Stimulated activated CD8-positive, alpha-beta memory T cell treated with anti-CD3 and anti-CD28 coated beads, Interleukin-4, amount 100 ng/mL, for 1 hour (primary cell): ENCODE measurements around the gene ECE1.

Experiments used
- DNase-seq, 2 donors: peaks; one replicate each; pipeline ENCODE4 v3.0.0-alpha.2; 2020; ENCODE audit warnings: low read depth in 2 of 2, low spot score in 1 of 2

ECE1 gene

GRCh38 chr1:21255284-21255942 lies 34.9 kb downstream of the ECE1 start:
- peak; percentile 72 to 75 for DNase-seq

DNA sequence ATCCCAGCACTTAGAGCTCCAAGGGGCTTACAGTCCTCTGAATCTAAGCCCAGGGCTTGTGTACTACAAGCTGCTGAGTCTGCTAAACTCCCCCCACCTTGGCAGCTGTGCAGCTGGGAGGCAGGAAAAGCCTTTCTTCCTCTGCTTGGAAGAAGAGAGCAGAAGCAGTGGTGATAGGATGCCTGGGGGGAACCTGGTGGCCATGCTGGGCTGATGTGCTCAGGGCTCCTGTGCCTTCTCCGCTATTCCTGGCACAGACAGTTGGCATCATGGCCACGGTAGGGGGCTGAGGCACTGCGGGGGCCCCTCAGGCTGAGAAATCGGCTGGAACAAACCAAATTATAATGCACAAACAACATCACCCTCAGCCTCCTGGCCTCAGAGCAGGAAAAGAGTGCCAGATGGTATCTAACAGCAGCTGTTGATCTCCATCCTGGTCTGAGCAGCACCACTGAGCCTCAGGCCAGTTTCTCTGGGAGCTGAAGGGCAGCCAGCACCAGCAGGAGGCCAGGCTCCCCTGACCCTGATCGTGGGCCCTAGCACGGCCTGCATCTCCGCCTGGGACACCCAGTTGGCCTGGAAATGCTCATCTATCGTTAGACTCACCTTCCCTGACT lies 35.8 kb downstream of the ECE1 start:
- no peak for DNase-seq

DNA sequence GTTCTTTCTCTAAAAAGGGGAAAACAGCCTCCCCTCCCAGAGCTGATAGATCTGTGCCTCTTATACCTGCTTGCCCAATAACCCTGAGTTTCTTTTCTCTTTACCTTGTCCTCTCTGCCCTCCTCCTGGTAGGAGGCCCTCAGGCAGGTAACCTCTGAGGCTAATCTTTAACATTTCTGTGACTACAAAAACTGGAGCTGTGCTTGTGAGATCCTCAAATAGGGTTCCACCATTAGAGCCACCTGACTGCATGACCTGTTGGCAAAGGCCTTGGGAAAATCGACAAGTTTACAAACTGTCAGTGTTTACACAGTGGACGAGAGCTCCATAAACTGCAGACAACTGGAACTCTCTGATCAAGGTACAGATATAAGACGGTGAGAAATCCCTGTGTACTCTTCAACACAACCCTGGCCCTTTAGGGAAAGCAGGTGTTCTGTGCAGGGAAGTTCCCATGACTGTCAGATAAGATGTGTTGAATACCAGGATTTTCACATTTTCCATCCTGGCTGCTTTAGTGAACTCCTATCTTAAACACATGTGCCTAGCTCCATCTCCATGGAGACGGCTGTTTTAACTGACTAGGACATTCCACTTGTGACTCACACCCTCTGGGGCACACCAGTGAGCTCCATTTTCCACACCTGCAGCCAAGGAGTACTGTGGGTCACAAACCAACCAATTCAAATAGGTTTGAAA lies 38.3 kb downstream of the ECE1 start:
- no peak for DNase-seq

DNA sequence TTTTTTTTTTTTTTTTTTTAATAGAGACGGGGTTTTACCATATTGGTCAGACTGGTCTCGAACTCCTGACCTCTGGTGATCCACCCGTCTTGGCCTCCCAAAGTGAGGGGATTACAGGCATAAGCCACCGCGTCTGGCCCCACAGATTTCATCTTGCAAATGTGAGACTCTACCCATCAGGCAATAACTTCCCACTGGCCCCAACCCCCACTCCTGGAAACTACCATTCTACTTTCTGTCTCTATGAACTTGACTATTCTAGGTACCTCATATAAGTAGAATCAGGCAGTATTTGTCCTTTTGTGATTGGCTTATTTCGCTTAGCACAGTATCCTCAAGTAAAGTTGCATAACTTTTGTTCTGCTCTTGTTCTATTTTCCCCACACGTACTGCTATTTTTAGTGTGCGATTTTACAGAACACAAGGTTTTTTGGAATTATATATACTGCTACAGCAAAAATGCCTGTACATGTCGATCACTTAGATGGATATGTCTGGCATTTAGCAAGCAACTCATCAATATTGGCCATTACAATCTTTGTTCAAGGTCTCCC lies 40.2 kb downstream of the ECE1 start:
- no peak for DNase-seq

DNA sequence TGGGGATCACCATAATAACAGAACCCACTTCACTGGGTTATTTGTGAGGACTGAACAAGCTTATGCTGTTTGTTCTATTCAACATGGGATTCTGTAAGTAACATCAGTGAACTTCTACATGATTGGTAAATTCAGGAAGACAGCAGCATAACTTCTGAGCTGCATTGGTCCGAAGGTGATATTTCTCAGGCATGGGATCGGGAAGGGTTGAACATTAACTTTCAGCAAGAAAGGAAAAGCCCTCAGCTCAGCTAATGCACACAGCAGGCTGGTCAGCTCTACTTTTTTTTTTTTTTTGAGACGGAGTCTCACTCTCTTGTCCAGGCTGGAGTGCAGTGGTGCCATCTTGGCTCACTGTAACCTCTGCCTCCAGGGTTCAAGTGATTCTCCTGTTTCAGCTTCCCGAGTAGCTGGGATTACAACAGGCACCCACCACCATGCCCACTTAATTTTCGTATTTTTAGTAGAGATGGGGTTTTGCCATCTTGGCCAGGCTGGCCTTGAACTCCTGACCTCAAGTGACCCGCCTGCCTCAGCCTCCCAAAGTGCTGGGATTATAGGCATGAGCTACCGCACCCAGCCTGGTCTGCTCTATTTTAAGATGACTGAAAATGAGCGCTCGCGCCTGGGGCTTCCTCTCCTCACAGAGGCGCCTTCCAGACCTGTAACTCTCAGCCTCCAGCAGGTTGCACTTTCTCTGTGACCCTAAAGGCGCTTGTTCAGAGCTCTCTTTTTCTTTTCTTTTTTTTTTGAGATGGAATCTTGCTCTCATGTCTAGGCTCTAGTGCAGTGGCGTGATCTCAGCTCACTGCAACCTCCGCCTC lies 42.2 kb downstream of the ECE1 start:
- no peak for DNase-seq

DNA sequence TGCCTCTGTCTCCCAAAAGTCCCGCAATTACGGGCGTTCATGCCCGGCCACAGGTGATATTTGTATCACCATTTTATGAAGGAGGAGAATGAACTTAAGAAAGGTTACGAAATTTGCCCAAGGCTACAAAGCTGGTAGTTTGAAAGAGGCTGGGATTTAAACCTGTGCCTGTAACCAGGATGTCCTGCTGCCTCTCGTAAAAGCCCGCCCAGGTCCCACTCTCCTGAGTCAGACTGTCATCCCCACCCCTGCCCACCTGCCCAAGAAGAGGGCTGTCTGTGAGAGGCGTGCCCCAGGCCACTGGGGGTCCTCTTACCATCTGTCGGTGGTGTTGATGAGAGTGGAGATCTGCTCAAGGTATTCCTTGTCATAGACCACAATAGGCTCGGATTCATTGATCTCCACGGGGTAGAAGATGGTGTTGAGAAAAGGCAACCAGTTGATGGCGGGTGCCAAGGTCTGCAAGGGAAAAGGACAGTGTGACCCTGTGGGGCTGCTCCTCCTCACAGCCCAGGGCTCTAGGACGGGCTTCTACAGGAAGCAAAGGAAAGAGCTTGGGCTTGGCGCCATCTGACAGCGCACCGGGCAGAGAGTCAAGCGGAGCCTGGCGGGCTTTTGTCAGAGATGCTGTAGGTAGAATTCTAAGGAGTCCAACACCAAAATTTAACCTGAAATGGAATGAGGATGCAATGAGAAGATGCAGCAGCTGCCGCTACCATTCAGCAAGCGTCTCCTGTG lies 43.2 kb downstream of the ECE1 start:
- no peak for DNase-seq

DNA sequence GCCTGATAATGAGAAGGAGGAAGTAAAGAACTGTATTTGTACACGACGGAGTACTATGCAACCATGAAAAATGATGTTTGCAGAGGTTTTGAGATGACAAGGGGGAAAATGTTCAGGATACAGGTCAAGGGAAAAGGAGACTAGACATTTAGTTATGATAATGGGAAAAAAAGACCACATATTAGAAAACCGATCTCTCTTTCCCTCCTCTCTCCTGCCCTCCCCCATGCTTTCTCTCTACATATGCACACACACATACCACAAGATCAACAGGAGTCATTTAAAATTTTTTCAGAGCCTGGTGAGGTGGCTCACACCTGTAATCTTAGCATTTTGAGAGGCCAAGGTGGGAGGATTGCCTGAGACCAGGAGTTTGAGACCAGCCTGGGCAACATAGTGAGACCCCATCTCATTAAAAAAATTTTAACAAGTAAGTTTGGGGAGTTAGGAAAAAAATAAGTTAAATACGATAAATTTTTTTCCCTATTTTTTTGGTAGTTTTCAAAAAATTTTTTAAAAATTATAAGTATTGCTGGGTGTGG lies 44.5 kb downstream of the ECE1 start:
- no peak for DNase-seq

DNA sequence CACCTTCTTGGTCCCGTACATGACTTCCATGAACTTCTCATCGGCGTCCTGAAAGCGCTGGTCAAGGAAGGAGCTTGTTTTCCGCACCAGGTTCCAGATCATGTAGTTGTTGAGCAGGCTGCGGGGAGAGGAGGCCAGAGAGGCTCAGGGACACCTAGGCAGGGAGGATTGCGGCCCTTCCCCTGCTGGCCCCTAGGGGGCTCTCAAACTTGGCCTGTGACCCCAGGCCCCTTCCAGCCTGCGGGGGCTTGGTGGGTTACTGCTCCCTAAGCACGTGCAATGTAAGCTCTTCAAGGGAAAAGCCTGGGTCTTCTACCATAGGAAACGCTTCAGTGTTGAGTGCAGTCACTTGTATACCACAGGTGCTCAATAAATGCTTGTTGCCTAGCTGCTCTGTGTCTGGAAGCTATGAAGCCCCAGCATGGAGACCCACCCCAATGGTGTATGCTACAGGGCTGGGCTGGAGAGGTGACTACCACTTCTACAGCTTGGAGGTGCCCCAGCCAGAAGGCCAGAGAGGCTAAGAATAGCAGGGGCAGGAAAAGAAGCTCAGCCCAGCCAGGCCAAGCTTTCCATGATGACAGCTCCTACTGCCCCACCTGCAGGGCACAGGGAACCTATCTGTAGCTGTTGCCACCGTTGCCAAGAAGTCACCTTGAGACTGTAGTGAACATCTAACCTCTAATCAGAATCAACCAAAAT lies 45.1 kb downstream of the ECE1 start:
- DNase-seq, result no peak

- DNase-seq, result no peak
These were observed 46.1 kb downstream of the ECE1 start for GRCh38 chr1:21244154-21244553.

DNA sequence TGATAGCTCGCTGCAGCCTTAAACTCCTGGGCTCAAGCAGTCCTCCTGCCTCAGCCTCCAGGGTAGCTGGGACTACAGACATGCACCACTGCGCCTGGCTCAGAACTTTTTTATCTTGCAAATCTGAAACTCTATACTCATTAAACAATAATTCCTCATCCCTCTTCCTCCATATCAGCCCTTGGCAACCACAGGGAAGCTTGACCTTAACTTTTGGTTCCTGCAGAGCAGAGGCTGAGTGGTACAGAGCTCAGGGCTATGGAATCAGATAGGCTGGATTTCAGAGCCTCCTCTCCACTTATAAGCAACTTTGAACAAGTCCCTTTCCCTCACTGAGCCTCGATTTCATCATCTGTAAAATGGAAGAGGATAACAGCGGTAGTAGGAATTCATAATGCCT lies 47.4 kb downstream of the ECE1 start:
- DNase-seq, result no peak

DNA sequence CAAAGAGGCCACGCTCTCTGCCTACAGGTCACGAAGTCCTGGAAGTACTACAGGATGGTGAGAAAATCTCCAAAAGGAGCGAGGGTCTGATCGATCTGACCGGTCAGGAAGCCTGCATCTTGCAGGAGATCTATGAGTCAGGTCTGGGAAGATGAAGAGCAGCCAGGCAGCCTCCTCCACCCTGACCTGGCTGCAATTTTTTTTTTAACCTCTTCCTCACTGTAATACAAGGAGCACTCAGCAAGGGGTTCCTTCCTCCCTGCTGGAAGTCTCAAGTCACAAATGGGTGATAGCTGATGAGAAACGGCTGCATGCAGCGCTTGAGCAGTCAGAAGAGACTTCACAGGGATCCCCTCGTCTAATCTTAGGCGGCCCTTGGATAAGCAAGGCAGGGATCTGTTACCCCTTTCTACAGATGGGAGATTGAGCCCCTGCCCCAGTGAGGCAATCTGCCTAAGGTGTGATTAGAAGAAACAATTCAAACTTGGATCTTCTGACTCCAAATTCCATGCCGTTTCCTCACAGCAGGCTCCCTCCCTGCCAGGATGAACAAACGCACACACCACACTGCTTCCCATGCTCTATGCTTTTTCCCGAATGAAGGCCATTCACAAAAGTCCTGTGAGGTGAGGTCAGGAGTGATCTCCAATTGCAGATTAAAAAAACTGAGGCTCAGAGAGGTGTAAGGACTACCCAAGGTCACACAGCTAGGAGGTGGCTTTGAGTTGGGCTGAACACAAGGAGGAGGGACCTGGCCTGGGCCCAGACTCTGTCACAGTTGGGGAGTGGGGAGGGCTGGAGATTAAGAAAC lies 48.3 kb downstream of the ECE1 start:
- no peak for DNase-seq

DNA sequence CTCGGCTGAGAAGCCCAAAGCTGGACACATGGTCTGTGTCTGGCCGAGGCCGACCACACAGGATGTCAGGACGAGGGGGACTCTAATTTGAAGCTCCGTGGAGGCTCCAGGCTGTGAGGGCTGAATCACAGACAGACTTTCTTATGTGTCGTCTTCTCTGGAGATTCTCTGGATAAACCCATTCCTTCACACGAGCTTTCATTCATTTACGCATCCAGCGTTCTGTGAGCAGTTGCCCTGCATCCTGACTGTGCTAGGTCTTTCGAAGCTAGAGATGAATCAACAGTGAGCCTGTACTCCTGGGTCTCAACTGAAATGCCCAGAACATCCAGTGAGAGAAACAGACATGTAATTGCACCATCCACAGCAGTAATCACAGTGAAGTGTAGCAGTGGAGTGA lies 49.6 kb downstream of the ECE1 start:
- no peak for DNase-seq

GRCh38 chr1:21239221-21239620 lies 51.0 kb downstream of the ECE1 start:
- no peak for DNase-seq

- DNase-seq, result no peak
These were observed 52.0 kb downstream of the ECE1 start for GRCh38 chr1:21238141-21238800.

DNA sequence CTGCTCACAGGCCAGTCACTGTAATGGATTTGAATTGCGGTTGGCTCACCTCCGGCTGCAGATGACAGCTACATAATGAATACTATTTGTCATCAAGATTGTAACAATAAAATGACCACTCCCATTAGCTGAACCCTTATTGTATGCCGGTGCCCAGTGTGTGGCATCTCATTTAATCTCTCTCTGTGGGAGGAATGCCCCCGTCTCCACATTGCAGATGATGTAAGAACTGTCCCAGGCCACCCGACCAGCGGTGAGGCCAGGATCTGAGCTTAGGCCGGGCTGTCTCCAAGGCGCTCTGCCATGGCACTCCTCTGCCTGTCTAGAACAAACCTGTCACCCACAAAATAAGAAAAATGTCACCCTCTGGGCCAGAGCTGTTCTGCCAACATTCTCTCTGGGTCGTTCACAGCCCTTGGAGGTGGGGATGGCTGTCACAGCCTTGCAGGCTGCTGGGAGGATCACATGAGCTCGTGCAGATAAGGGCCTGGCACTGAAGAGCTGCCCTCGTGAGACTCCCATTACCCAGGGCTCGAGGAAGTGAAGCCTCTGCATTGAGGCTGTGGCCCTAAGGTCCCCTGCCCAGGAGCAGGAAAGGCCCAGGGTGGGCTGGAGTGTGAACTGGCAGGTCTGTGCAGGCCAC lies 52.7 kb downstream of the ECE1 start:
- no peak for DNase-seq

GRCh38 chr1:21236178-21236577 lies 54.1 kb downstream of the ECE1 start:
- DNase-seq, result no peak

- no peak for DNase-seq
These were observed 55.5 kb downstream of the ECE1 start for GRCh38 chr1:21234779-21235178.

DNA sequence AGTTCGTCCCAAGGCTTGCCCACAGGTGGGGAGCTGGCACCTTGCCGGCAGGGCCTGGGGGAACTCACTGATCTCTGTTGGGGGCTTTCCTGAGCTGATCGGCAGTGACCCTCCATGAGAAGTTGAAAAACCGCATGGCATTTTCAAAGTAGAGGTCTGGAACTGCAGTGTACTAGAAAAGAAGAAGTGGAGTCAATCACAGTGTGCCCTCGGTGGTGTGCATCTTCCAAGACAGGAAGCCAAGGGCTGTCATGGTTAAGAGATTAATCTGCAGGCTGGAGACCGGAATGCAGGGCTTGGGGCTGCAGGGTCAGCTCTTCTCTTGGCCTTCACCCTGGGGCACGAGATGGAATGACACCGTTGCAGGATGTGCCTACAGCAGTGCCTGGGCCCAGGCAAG lies 56.8 kb downstream of the ECE1 start:
- no peak for DNase-seq
